ENCODE data around the gene POLR2J.
A peak's percentile ranks its signal among the peaks of the same experiment; 100 is the strongest.
"Not testable (repeated sequence)": the region's sequence is repeated elsewhere in the genome, so short reads cannot be mapped to it uniquely, and the experiment has no call there.

POLR2J gene

DNA sequence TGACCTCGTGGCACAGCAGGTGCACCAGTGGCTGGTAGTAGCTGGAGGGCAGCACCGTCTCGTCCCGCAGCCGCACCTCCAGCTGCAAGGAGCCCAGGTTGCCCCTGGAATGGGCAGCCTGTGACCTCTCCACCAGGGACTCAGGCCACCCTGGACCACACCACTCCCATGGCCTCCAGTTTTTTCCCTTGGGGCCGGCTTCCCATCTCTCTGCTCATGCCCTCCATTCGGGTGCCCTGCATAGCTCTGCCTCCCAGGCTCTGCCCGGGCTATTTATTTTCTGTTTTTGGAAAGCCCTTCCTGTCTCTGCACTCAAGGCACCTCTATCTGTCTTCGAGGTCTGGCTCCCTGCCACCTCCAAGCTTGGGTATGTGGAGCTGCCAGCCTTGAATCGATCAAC lies 18.1 kb upstream of the POLR2J start:
- DNase-seq (ENCODE audit: insufficient read length, low spot score); FAIRE-seq: not testable (repeated sequence)

DNA sequence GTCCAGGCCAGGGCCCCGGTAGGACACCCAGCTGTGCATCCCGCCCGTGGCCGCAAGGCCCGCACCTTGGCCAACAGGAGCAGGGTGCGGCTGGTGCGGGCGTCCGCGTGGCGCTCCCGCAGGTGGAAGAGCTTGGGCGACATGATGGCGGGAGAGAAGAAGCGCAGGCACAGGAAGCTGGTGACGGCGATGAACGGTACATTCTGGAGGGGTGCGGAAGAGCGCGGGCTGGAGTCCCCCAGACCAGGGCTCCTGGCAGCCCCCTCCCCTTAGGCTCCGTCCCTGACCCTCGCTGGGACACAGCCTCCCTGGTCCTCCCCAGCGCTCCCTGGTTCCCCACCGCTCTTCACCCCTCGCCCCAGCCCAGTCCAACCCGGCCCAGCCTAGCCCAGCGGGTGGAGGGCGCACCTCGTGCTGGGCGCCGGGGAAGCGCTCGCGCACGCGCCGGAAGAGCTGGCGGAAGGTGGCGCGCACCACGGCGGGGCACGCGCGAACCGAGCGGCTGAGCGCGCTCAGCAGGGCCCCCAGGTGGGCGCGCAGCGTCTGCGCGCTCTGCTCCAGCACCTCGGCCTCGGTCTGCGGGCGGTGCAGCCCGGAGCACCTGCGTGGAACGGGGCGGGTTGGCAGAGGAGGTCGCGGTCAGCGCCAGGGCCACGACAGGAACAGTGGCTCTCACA lies 15.9 kb upstream of the POLR2J start:
- DNase-seq (ENCODE audit: insufficient read length, low spot score); FAIRE-seq: not testable (repeated sequence)

DNA sequence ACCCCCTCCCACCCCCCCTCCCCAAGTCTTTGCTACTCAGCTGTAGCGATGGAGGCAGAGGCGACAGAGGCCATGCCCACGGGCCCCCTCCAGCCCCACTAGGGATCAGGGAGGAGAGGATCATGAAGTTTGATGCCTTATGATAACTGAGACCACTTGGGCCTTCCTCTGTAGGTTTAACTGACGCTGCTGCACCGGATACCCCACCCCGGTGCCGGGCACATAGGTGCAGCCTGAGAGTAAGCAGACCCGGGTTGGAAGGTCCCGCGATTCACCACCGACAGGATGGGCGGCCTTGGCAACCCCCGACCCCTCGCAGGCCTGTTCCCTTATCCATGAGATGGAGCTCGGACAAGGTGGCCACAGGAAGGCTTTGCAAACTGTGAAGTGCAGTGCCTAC lies 15.3 kb upstream of the POLR2J start:
- not testable (repeated sequence) for FAIRE-seq; DNase-seq (ENCODE audit: insufficient read length, low spot score)

DNA sequence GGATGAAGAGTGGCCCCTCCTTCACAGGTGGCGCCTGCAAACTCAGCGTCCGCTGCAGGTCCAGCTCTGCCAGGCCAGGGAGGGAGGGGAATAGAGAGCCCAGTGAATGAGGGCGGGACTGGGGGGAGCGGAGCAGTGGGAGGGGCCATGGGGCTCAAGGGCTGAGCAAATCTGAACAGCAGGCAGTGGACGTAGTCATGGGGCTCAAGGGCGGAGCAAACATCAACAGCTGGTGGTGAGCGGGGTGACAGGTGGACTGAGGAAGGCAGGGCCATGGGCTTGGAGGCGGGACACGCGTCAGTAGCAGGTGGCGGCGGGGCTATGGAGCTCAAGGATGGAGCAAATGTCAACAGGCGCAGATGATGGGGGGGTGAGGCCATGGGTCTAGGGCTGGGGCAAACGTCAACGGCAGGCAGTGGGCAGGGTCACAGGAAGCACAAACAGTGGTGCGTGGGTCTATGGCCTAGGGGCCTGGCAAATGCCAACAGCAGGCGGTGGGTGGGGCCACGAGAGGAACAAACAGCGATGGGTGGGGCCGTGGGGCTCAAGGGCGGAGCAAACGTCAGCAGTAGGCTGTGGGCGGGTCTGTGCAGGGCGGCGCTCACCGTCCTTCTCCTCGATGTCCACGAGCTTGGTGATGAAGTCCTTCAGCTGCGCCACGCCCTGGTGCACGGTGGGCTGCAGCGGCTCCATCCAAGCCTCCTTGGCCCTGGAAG lies 14.7 kb upstream of the POLR2J start:
- FAIRE-seq; DNase-seq (ENCODE audit: insufficient read length, low spot score): not testable (repeated sequence)

DNA sequence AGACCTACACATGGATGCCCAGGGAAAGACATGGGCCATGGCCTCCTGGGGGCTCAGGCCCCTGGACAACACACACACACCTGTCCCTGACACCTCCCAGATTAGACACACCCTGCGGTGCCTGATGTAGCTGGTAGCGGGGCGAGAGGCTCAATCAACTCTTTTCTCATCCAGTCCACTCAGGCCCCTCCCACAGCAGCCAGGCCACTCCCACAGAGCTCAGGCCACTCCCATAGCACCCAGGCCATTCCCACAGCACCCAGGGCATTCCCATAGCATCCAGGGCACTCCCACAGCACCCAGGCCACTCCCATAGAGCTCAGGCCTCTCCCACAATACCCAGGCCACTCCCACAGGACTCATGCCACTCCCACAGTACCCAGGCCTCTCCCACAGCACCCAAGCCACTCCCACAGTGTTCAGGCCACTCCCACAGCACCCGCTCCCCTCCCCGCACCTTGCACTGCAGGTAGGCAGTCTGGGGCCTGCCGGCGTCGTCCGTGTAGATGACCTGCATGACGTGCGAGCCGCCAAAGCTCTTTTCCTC lies 11.9 kb upstream of the POLR2J start:
- DNase-seq (ENCODE audit: insufficient read length, low spot score) = not testable (repeated sequence)
- peak; percentile 98 for FAIRE-seq

DNA sequence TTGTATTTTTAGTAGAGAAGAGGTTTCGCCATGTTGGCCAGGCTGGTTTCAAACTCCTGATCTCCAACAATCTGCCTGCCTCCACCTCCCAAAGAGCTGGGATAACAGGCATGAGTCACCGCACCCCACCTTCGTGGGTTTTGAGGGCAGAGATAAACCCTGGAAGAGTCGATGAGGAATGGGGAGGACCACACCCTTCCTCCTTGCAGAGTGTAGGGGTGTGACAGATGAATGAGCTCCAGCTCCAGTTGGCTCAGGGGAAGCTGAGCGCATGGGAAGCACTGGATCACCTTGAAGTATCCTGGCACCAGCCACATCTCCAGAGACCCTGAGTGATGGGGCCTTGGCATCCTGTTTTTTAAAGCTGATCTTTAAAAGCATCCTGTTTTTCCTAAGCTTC lies 5.6 kb upstream of the POLR2J start:
- FAIRE-seq; DNase-seq (ENCODE audit: insufficient read length, low spot score): not testable (repeated sequence)

DNA sequence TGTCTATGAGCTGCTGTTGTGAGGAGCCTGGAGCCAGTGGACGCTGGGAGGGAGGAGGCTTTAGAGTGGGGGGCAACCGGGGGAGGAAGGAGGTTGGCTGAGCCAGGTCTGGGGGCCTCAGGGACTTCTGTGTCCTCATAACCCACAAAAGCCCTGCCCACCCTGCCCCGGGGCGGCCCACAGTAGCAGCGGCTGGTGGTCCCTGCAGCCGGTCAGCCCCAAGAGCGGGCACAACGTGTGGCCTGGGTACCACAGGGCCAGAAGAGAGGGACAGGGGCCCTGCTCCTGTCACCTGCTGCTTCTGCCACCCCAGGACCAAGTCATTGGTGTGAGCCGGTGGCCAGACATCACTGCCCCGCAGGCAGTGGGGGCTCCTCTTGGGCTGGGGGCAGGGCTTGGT lies 3.2 kb upstream of the POLR2J start:
- not testable (repeated sequence) for FAIRE-seq; DNase-seq (ENCODE audit: insufficient read length, low spot score)

DNA sequence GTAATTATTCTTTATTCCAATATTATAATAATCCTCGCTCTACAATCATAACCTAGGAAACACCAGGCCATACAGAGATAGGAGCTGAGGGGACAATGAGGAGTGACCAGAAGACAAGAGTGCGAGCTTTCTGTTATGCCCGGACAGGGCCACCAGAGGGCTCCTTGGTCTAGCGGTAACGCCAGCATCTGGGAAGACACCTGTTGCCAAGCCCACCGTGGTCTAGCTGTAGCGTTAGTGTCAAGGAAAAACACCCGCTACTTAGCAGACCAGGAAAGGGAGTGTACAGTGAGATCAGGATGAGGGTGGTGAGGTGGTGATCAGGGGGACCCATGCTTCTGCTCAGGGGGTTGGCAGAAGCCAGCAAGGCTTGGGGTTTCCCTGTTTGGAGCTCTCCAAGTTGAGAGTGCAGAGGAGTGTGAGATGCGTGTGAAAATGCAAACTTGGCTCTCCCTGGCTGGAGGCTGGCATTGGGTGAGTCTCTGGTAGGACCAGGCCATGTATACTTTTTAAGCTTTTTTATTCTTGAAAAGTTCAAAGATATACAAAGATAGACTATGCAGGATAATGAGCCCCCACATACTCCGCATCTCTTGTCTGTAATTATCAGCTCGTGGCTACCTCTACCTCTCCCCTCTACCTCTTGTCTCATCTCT lies 1.4 kb upstream of the POLR2J start:
- FAIRE-seq; DNase-seq (ENCODE audit: insufficient read length, low spot score): not testable (repeated sequence)

DNA sequence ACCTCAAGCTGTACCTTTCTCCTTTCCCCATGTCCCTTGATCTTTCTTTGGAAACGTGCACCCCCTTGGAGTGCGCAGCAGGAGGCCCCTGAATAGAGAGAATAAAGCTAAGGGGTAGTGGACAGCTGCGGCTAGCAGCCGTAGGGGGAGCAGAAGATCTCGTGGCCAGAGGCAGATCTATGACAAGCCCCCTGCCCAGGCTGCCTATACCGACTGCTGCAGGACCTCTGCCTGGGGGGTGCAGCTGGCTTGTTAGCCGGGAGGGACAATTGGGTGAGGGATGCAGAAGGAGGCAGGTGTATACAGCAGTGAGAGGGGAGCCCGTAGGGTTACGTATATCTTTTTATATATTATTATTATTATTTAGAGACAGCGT lies 475 bp upstream of the POLR2J start:
- not testable (repeated sequence) for DNase-seq (ENCODE audit: insufficient read length, low spot score); FAIRE-seq

DNA sequence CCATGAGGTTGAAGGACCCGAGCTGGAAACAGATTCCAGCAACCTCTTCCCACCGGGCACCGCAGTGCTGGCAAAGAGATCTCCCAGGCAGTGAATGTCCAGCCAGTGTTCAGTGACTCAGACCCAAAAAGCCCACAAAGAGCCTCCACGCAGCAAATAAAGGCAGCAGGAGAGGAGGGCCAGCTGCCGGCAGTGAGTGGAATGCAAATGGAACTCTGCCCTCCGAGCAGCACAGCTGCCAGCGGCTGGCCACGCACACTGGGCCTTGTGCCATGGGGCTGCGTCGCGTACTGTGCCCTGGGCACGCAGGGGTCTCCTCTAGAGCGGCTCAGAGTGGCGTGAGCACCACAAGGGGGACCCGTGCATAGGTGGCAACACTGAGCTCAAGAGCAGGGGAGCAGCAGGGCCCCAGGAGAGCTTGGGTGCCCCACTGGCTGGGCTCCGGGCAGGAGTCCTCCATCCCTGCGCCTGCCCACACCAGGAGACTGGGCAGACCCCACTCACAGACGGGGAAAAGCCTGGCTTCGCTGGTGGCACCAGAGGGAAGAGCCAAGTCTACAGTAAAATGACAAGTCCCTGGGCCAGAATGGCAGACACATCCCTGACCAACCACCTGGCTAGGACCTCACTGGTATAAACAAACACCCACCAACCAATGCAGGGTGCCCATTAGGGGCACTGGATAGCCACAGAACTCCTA lies 3.8 kb downstream of the POLR2J start:
- DNase-seq (ENCODE audit: insufficient read length, low spot score); FAIRE-seq: not testable (repeated sequence)

DNA sequence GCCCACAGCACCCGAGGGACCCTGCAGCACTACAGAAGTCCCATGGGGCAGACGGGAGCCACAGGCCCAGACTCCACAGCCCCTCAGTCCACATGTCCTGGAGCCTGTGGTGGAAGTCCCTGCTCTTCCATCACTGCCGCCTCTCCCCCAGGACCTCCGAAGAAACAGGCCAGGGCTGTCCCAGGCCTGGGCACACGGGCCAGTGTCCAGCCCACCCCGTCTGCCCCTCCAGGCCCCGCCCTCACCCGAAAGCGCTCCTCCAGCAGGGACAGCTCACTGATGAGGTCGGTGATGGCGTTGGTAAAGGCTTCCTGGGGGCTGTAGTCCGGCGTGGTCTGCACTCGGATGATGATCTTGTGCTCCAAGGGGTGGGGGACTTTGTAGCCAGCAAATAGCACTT lies 4.6 kb downstream of the POLR2J start:
- not testable (repeated sequence) for FAIRE-seq; DNase-seq (ENCODE audit: insufficient read length, low spot score)

DNA sequence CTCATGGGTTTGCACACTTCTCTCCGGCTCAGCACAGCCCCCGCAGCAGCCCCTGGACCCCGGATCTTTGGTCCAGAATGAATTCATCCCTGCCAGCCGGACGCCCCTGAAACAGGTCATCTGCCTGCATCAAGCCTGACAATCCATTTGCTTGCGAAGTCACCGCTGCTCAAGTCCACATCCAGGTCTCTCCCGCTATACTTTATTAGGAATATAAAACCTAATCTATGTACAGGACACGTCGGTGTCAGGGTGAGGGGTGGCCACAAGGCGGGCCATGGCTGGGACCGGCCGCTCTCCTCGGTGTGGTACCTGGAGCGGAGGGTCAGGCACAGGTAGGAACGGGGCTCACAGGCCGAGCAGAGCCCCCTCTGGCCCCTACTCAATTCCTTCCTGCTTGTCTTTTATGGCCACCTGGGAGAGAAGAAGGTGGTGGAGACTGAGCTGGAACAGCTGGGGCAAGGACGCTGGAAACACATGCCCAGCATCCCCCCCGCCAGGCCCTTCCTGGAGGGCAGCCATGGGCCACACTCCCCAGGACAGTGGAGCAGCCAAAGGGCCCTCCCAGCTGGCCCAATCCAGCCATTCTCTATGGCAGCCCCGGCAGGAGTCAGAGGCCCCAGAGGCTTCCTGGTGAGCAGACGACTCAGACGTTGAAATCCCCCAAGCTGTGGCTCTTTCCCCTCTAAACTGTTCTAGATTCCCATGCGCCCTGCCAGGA lies 5.3 kb downstream of the POLR2J start:
- no peak for TF ChIP-seq POLR2A (IDR thresholded peaks at IDR 0.05; ENCODE audit: low read depth, low read length)
- no peak for FAIRE-seq
- no peak for DNase-seq (ENCODE audit: insufficient read length, low spot score)

DNA sequence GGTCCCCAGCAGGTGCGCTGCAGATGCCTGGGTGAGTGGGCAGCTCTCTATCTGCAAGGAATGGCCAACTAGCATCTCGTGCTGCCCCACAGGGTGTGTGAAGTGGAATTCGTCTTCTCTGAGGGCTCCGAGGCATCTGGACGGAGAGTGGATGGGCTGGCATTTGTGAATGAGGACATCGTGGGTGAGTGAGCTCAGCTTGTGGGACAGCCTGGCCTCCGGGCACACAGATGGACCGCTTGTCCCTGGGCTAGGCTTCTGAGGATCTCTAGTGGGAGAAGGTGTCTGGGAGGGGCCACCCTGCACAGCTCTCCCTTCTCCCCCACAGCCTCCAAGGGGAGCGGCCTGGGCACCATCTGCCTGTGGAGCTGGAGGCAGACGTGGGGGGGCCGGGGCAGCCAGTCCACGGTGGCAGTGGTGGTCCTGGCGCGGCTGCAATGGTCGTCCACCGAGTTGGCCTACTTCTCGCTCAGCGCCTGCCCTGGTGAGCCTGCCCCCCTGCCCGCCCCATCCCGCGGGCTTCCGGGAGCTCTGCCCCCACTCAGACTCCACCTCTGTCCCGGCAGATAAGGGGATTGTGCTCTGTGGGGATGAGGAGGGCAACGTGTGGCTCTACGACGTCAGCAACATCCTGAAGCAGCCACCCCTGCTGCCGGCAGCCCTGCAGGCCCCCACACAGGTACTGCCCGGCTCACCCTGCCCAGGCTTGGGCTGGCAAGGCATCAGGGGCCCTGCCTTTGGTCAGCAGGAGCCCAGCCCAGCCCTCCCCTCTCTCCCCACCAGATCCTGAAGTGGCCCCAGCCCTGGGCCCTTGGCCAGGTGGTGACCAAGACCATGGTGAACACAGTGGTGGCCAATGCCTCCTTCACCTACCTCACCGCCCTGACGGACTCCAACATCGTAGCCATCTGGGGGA lies 6.3 kb downstream of the POLR2J start:
- TF ChIP-seq POLR2A (IDR thresholded peaks at IDR 0.05; ENCODE audit: low read depth, low read length) = 0 out of 2 replicates have a peak, but pooled peaks have one; percentile 6
- FAIRE-seq = no peak
- DNase-seq (ENCODE audit: insufficient read length, low spot score) = no peak

All from H54 (cell line).